Measurements from ENCODE around the gene VRK1. TPM values are rescaled to one million over a fixed set of nuclear protein-coding genes. Genes with fewer than 3 reads are reported as not detected.

The VRK1 gene
- total and polyA plus RNA-seq, 5 donors from 2014 or later: 30.1 to 53.1 (median 42.1) TPM

DNA sequence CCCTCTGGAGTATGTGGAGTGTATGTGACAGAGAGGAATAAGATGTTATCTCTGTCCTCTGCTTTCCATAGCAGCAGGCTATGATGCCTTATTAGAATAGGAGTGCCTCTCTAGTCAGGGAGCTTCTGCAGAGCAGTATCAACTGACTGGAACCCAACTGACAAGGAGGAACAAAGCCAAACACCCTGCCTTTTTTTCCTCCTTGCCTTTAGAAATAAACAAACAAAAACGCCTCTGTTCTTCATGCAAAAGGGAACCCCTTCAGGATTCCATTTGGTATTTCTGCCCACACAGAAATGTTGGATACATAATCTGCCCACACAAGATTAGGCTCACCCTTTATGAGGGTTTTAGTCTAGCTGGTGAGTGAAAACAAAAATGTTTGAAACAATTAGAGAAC is 50.3 kb downstream of the VRK1 start:
- no peaks in the 10 kb centered on the region for H3K27me3 Mint-ChIP-seq
- Histone ChIP-seq H3K9me3 (ENCODE audit: control insufficient read depth in 2 of 2, low read length in 2 of 2) (no peaks in the 10 kb centered on the region), H3K27ac (ENCODE audit: insufficient read depth, low read length, poor library complexity, severe bottlenecking) (no peak overlapping the region), H3K27me3 (ENCODE audit: control insufficient read depth, insufficient read depth, low read length) (no peaks in the 10 kb centered on the region), H3K4me3 (ENCODE audit: low read depth, low read length) (no peak overlapping the region), H3K36me3 (ENCODE audit: control insufficient read depth, insufficient read depth, low read length) (peaks cover 19% of the 10 kb centered on the region), H3K4me1 (ENCODE audit: control insufficient read depth, insufficient read depth, low read length, poor library complexity, severe bottlenecking) (no peaks in the 10 kb centered on the region)
- ATAC-seq (ENCODE audit: low read depth in 2 of 2) (no peak), DNase-seq (no peak)
- peaks cover 32% of the 10 kb centered on the region for H3K36me3 Mint-ChIP-seq
- no peaks in the 10 kb centered on the region for H3K9me3 Mint-ChIP-seq
- peak overlapping the region in 1 of 3 donors; percentile 16 for H3K27ac Mint-ChIP-seq
- H3K4me1 Mint-ChIP-seq: peaks cover 4 to 24% (median 13%) of the 10 kb centered on the region in 4 donors
- no peak overlapping the region for H3K4me3 Mint-ChIP-seq

DNA sequence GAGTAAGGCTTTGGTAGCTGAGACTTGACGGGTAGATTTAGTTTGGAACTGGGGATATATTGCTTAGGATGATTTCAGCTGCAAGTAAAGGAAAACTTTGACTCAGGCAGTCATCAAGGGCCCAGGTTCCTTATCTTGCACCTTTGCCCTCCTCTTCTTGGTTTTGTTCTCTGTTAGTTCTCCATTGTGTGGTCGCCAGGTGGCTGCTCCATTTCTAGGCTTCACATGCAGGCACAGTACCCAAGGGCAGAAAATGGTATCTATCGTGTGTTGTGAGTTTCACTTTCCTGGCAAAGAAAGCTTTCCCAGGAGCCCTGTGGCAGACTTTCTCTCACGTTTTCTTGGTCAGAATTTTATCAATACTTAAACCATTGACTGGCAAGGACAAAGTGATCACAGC is 50.8 kb downstream of the VRK1 start:
- H3K36me3 Mint-ChIP-seq: peaks cover 36% of the 10 kb centered on the region
- peak overlapping the region in 1 of 3 donors; percentile 16 for H3K27ac Mint-ChIP-seq
- H3K9me3 Mint-ChIP-seq: no peaks in the 10 kb centered on the region

GRCh38 chr14:96849733-96850132 is 52.6 kb downstream of the VRK1 start:
- Histone ChIP-seq H3K27ac (ENCODE audit: insufficient read depth, low read length, poor library complexity, severe bottlenecking) (no peak overlapping the region), H3K36me3 (ENCODE audit: control insufficient read depth, insufficient read depth, low read length) (peaks cover 19% of the 10 kb centered on the region), H3K27me3 (ENCODE audit: control insufficient read depth, insufficient read depth, low read length) (no peaks in the 10 kb centered on the region), H3K4me1 (ENCODE audit: control insufficient read depth, insufficient read depth, low read length, poor library complexity, severe bottlenecking) (no peaks in the 10 kb centered on the region), H3K4me3 (ENCODE audit: low read depth, low read length) (no peak overlapping the region), H3K9me3 (ENCODE audit: control insufficient read depth in 2 of 2, low read length in 2 of 2) (no peaks in the 10 kb centered on the region)
- H3K4me1 Mint-ChIP-seq: peaks cover 14 to 28% (median 16%) of the 10 kb centered on the region in 4 donors
- DNase-seq (no peak), ATAC-seq (ENCODE audit: low read depth in 2 of 2) (no peak)
- H3K27me3 Mint-ChIP-seq: no peaks in the 10 kb centered on the region
- H3K4me3 Mint-ChIP-seq: no peak overlapping the region
- peaks cover 41% of the 10 kb centered on the region for H3K36me3 Mint-ChIP-seq
- H3K9me3 Mint-ChIP-seq: no peaks in the 10 kb centered on the region
- H3K27ac Mint-ChIP-seq: peak overlapping the region in 1 of 3 donors; percentile 48

More for the DNA sequence above, 50.8 kb downstream of the VRK1 start:
- peaks cover 10 to 28% (median 16%) of the 10 kb centered on the region in 4 donors for H3K4me1 Mint-ChIP-seq
- no peaks in the 10 kb centered on the region for H3K27me3 Mint-ChIP-seq
- no peak overlapping the region for H3K4me3 Mint-ChIP-seq
- DNase-seq (no peak), ATAC-seq (ENCODE audit: low read depth in 2 of 2) (no peak)
- Histone ChIP-seq H3K4me3 (ENCODE audit: low read depth, low read length) (no peak overlapping the region), H3K4me1 (ENCODE audit: control insufficient read depth, insufficient read depth, low read length, poor library complexity, severe bottlenecking) (no peaks in the 10 kb centered on the region), H3K27ac (ENCODE audit: insufficient read depth, low read length, poor library complexity, severe bottlenecking) (no peak overlapping the region), H3K9me3 (ENCODE audit: control insufficient read depth in 2 of 2, low read length in 2 of 2) (no peaks in the 10 kb centered on the region), H3K27me3 (ENCODE audit: control insufficient read depth, insufficient read depth, low read length) (no peaks in the 10 kb centered on the region), H3K36me3 (ENCODE audit: control insufficient read depth, insufficient read depth, low read length) (peaks cover 19% of the 10 kb centered on the region)

- H3K4me1 Mint-ChIP-seq: peaks cover 14 to 28% (median 15%) of the 10 kb centered on the region in 4 donors
- H3K4me3 ChIP-seq (ENCODE audit: low read depth, low read length): no peak overlapping the region
- peaks cover 22% of the 10 kb centered on the region for H3K36me3 ChIP-seq (ENCODE audit: control insufficient read depth, insufficient read depth, low read length)
- H3K9me3 Mint-ChIP-seq: no peaks in the 10 kb centered on the region
- no peaks in the 10 kb centered on the region for H3K4me1 ChIP-seq (ENCODE audit: control insufficient read depth, insufficient read depth, low read length, poor library complexity, severe bottlenecking)
- H3K27ac ChIP-seq (ENCODE audit: insufficient read depth, low read length, poor library complexity, severe bottlenecking): no peak overlapping the region
- peaks cover 40% of the 10 kb centered on the region for H3K36me3 Mint-ChIP-seq
- ATAC-seq (ENCODE audit: low read depth in 2 of 2): no peak
- H3K27me3 Mint-ChIP-seq: no peaks in the 10 kb centered on the region
- no peak overlapping the region for H3K4me3 Mint-ChIP-seq
- H3K9me3 ChIP-seq (ENCODE audit: control insufficient read depth in 2 of 2, low read length in 2 of 2): no peaks in the 10 kb centered on the region
- DNase-seq: no peak
- peak overlapping the region in 1 of 3 donors; percentile 15 for H3K27ac Mint-ChIP-seq
- no peaks in the 10 kb centered on the region for H3K27me3 ChIP-seq (ENCODE audit: control insufficient read depth, insufficient read depth, low read length)
These were observed 54.7 kb downstream of the VRK1 start for GRCh38 chr14:96851694-96852381.

- Mint-ChIP-seq H3K4me3 (no peak overlapping the region), H3K27me3 (no peaks in the 10 kb centered on the region), H3K4me1 (peaks cover 11 to 25% (median 14%) of the 10 kb centered on the region in 4 donors), H3K36me3 (peaks cover 42% of the 10 kb centered on the region), H3K27ac (peak overlapping the region in 1 of 3 donors; percentile 15), H3K9me3 (no peaks in the 10 kb centered on the region)
- H3K36me3 ChIP-seq (ENCODE audit: control insufficient read depth, insufficient read depth, low read length): peaks cover 24% of the 10 kb centered on the region
- H3K4me1 ChIP-seq (ENCODE audit: control insufficient read depth, insufficient read depth, low read length, poor library complexity, severe bottlenecking): no peaks in the 10 kb centered on the region
- peak; percentile 1 to 53 (median 24) for DNase-seq
- no peak overlapping the region for H3K4me3 ChIP-seq (ENCODE audit: low read depth, low read length)
- H3K27ac ChIP-seq (ENCODE audit: insufficient read depth, low read length, poor library complexity, severe bottlenecking): no peak overlapping the region
- no peaks in the 10 kb centered on the region for H3K27me3 ChIP-seq (ENCODE audit: control insufficient read depth, insufficient read depth, low read length)
- peak; percentile 52 to 53 for ATAC-seq (ENCODE audit: low read depth in 2 of 2)
- no peaks in the 10 kb centered on the region for H3K9me3 ChIP-seq (ENCODE audit: control insufficient read depth in 2 of 2, low read length in 2 of 2)
These were observed 55.7 kb downstream of the VRK1 start for GRCh38 chr14:96852823-96853422.

DNA sequence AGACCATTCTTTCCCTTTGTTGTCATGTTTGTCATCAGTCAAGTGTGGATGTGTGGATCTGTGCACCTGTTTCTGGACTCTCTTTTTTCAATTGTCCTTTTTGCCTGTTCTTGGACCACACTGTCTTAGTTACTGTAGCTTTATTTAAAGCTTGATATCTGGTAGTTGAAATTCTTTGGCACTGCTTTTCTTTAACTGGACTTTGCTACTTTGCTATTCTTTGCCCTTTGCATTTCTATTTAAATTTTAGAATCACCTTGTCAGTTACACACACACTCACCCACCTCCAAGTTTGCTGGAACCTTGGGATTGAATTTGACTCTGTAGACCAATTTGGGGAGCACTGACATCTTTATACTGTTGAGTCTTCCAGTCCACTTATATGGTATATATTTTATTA is 61.5 kb downstream of the VRK1 start:
- Mint-ChIP-seq H3K4me3 (no peak overlapping the region), H3K4me1 (peaks cover 0 to 21% (median 1%) of the 10 kb centered on the region in 4 donors), H3K9me3 (peaks cover 0 to 2% (median 0%) of the 10 kb centered on the region in 7 donors), H3K27ac (peak overlapping the region in 1 of 3 donors; percentile 75), H3K36me3 (peaks cover 44% of the 10 kb centered on the region), H3K27me3 (no peaks in the 10 kb centered on the region)
- Histone ChIP-seq H3K27me3 (ENCODE audit: control insufficient read depth, insufficient read depth, low read length) (no peaks in the 10 kb centered on the region), H3K36me3 (ENCODE audit: control insufficient read depth, insufficient read depth, low read length) (peaks cover 15% of the 10 kb centered on the region), H3K9me3 (ENCODE audit: control insufficient read depth in 2 of 2, low read length in 2 of 2) (no peaks in the 10 kb centered on the region), H3K27ac (ENCODE audit: insufficient read depth, low read length, poor library complexity, severe bottlenecking) (no peak overlapping the region), H3K4me1 (ENCODE audit: control insufficient read depth, insufficient read depth, low read length, poor library complexity, severe bottlenecking) (no peaks in the 10 kb centered on the region), H3K4me3 (ENCODE audit: low read depth, low read length) (no peak overlapping the region)
- DNase-seq: no peak
- no peak for ATAC-seq (ENCODE audit: low read depth in 2 of 2)

DNA sequence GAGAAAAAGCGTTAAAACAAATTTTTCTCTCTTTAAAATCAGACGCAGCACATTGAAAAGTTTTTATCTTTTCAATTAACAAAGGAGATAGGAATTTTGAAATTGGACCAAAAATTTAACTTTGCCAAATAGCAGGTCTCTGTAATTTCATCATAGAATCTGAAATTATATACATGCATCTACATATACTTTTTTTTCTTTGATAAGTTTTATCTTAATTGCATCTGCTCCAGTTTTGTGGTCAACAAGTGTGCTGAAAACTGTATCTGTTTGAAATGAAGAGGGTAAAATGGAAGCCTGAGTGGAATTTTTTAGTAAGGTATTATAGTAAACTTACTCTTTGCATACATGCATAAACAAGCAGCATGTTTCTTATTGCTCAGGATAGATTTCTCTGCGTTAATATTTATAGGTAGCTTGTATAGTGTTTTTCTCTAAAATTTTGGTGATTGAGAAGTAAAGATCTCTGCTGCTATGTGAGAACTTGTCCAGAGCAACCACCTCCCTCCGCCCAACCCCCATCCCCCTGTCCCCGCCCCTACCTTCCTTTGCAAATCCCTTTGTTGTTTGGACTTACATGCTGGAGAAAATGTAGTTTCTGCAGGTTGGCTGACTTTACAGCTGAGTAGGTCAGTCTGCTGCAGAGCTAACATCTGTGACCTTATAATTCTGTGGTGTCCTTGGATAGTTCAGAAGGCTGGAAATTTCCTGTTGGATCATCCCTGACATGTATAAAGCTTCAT is 64.6 kb downstream of the VRK1 start:
- H3K36me3 Mint-ChIP-seq: peaks cover 65% of the 10 kb centered on the region
- Histone ChIP-seq H3K27ac (ENCODE audit: insufficient read depth, low read length, poor library complexity, severe bottlenecking) (no peak overlapping the region), H3K36me3 (ENCODE audit: control insufficient read depth, insufficient read depth, low read length) (peaks cover 16% of the 10 kb centered on the region), H3K27me3 (ENCODE audit: control insufficient read depth, insufficient read depth, low read length) (no peaks in the 10 kb centered on the region), H3K9me3 (ENCODE audit: control insufficient read depth in 2 of 2, low read length in 2 of 2) (no peaks in the 10 kb centered on the region), H3K4me3 (ENCODE audit: low read depth, low read length) (no peak overlapping the region), H3K4me1 (ENCODE audit: control insufficient read depth, insufficient read depth, low read length, poor library complexity, severe bottlenecking) (no peaks in the 10 kb centered on the region)
- H3K27me3 Mint-ChIP-seq: no peaks in the 10 kb centered on the region
- peaks cover 4 to 28% (median 11%) of the 10 kb centered on the region in 4 donors for H3K4me1 Mint-ChIP-seq
- peaks cover 0 to 4% (median 0%) of the 10 kb centered on the region in 7 donors for H3K9me3 Mint-ChIP-seq
- H3K27ac Mint-ChIP-seq: peak overlapping the region in 1 of 3 donors; percentile 21
- DNase-seq (no peak), ATAC-seq (ENCODE audit: low read depth in 2 of 2) (no peak)
- H3K4me3 Mint-ChIP-seq: no peak overlapping the region
